IPS DF 19.7 (cell line): ENCODE results near the gene TDRD7.
"Not testable (repeated sequence)": the region's sequence is repeated elsewhere in the genome, so short reads cannot be mapped to it uniquely, and the experiment has no call there.

Experiments
- DNase-seq: peaks from one replicate; pipeline ENCODE4 v3.0.0-alpha.2; 2013; ENCODE audit warnings: low read depth, low spot score

The TDRD7 gene

DNA sequence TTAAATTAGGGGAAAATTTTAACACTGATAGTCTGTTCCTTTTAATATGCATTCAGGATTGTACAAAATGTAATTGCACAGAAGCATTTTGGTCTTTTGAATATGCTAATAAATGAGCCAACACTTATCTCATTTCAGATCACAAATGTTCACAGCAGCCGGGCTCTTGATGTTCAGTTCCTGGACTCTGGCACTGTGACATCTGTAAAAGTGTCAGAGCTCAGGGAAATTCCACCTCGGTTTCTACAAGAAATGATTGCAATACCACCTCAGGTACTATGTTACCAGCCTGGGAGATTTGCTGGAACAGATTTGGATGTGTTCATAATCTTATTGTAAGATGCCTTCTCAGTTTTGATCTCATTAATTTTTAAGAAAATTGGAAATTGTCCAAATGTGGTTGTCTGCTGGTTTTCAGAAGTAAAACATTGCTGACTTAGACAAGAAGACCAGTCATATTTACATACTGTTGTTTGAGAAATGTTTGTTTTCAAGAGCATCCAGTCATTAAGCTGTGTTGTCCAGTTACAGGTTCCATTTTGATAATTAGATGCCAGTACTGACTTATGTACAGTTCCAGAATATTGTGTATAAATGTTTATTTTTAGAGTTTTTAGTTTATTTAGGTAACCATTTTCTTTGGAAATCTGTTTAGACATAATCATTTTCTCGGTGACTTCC, 66.5 kb downstream of the TDRD7 start:
- no peak for DNase-seq

GRCh38 chr9:97479496-97480159, 67.7 kb downstream of the TDRD7 start:
- DNase-seq: no peak

GRCh38 chr9:97480174-97480573, 68.3 kb downstream of the TDRD7 start:
- DNase-seq: no peak

- DNase-seq: no peak
Measured at GRCh38 chr9:97480749-97481148, 68.9 kb downstream of the TDRD7 start.

GRCh38 chr9:97484134-97484533, 72.2 kb downstream of the TDRD7 start:
- no peak for DNase-seq

DNA sequence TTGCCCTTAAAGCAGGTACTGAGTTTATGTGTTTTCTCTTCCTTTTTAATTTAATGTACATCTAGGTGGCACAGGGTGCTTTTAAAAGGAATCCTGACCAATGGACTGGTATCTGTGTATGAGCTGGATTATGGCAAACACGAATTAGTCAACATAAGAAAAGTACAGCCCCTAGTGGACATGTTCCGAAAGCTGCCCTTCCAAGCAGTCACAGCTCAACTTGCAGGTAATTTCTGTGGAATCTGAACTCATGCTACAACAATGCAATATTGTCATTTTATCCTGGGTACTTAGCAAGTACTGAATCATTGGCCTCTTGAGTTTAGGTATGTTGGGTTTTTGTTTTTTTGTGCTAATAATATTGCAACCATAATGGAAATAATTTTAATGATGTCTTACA, 75.2 kb downstream of the TDRD7 start:
- no peak for DNase-seq

DNA sequence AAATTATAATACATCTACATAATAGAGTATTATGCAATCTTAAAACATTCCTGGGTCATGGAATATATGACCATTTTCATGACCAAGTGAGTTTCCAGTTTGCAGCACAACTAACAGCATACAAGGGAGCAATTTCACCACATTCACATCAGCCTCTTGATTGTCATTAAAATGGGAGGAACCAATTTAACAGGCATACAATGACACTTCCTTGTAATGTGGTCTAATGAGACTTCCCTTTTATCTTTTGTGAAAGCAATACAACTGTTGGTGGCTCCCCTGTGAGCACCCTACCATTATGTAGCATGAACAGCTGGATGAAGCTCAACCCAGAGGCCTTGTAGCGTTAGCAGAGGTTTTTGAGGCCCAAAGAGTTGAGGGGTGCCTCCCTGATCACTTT, 76.0 kb downstream of the TDRD7 start:
- no peak for DNase-seq

DNA sequence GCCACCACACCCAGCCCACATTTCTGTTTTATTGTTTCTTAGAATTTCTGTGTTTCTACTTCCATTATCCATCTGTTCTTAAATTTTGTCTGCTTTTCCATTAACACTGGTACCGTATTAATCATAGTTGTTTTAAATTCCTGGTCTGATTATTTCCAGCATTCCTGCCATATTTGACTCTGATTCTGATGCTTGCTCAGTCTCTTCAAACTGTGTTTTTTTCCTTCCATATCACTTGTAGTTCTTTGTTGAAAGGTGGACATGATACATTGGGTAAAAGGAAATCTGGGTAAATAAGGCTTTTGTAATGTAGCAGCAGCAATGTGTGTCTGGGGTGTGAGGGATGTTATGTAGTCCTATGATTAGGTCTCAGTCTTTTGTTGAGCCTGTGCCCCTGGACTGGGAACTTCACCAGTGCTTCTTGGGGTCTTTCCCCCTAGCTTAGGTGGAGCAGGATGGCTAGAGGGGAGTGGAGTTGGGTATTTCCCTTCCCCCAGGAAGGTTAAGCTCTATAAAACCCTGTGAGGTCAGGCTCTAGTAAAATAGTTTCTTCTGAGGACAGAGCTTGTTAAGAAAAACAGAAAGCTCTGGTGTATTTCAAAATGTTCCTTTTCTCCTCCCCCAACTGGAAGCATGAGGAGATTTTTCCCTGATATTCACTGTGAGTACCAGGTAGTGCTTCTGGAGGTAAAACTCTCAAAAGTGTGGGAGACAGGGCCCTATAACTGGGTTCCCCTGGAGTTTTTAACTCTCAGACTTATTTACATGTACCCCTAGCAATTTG, 79.5 kb downstream of the TDRD7 start:
- DNase-seq: no peak

- DNase-seq: not testable (repeated sequence)
Measured at GRCh38 chr9:97497558-97498375, 85.9 kb downstream of the TDRD7 start.

- not testable (repeated sequence) for DNase-seq
Measured at GRCh38 chr9:97498846-97499245, 87.0 kb downstream of the TDRD7 start.

DNA sequence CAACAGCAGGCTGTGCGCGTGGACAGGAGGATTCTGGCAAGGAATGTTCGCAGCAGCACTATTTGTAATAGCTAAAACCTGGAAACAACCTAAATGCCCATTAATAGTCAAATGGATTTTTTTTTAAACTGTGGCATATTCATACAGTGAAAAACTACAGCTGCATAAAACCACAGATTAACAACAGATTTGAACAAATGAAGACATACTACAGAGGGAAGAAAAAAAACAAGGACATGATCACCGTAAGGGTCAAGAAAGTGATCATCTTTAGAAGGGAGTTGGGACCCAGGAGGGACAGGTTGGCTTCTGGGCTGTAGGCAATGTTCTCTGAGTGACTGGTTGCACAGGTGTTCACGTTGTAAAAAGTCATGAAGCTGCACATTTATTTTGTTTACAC, 88.4 kb downstream of the TDRD7 start:
- DNase-seq: no peak

DNA sequence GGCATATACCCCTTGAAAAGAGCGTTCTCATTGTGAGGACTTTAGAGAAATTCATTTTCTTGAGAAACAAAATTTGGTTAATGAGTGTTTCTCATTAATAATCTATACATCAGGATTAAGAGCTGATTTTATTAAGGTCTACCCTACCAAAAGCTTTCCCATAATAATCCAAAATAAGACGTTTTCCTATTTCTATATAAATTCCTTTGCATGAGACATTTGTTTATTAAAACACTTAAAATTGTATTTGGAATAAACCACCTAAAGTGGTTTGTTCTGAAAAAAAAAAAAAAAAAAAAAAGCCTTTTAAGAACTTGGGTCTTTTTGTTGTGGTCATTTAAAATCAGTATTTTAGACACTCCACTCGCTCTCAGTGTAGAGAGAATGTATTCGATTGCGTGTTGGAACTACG, 88.9 kb downstream of the TDRD7 start:
- no peak for DNase-seq

DNA sequence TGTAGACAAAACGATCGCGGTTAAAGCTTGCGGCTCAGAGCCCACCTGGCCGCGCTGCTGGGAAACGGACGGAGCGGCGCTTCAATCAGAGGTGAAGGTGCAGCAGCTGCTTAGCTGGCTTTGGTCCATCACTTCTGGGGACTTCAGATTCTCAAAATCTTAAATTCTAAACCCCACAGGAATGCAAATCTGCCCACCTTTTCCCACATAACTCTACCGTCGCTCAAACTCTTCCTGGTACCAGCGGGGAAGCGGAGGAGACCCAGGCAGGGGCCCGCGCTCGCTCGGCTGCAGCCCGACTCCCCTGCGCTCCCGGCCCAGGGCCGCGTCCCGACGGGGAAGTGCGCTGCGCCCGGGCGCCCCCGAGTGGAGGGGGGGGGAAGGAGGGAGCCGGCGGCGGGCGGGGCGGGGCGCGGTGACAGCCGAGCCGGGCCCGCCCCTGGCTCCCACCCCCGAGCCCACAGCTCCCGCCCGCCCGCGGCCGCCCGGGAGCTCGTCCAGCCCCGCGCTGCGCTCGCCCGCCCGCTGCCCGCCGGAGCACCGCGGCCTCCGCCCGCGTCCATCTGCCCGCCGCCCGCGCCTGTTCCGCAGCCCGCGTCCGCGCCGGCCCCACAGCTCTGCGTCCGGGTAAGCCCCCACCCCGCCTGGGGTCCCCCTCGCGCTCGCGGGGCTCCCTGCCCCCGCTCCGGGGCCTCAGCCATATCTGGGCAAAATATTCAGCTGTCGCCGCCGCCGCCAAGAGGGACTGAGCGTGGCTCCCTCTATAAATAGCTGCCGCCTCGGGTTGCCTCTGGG, 89.5 kb downstream of the TDRD7 start, which contains the start of gene TMOD1:
TSS of gene TMOD1 (plus strand) at position 490 of the 795 bp plus-strand sequence. CDS start 22,523 bp downstream, outside the sequence.
- no peak for DNase-seq

DNA sequence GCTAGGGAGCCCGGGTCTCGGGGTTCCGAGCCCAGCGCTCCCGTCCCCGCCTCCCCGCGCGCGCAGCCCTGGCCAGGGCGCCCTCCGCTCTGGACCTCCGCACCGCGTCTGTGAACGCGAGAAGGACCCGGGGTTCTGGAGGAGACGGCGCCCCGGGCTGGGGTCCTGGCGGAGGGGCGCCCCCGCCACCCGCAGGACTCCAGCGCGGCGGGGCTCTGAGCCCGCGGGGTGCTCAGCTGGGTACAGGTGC, 90.0 kb downstream of the TDRD7 start:
- no peak for DNase-seq

DNA sequence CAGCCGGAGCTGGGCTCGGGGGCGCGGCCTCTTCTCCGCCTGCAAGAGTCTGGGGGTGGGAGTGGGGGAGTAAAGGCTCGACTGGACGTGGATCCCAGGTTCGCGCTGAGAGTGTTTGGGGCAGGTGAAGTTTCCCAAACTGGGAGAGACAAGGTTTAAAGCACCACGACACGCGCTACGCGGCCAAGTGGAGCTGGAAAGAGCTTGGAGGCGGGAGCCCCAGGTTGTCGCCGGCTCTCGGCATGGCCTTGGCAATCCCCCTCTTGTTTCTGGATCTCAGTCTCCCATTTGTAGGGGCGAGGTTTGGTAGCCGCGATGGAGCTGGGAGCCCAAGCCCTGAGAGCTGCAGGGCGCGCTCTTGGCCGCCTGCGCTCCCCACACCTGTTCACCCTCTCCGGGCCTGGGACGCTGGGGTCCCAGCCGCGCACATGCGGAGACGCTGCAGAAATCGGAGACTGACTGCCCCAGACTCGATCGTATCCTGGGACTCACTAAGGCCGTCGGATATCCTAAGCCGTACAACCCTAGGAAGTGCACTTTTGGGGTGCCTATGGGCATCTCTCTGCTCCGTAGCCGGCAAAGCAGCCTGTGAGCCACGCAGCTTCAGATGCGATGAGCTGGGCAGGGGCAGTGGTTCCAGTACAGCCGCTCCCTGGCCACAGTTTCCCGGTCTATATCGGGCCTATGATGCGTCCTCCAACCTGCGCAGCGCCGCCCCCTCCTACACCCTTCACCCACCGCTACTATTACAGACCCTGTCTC, 90.5 kb downstream of the TDRD7 start:
- DNase-seq: no peak

DNA sequence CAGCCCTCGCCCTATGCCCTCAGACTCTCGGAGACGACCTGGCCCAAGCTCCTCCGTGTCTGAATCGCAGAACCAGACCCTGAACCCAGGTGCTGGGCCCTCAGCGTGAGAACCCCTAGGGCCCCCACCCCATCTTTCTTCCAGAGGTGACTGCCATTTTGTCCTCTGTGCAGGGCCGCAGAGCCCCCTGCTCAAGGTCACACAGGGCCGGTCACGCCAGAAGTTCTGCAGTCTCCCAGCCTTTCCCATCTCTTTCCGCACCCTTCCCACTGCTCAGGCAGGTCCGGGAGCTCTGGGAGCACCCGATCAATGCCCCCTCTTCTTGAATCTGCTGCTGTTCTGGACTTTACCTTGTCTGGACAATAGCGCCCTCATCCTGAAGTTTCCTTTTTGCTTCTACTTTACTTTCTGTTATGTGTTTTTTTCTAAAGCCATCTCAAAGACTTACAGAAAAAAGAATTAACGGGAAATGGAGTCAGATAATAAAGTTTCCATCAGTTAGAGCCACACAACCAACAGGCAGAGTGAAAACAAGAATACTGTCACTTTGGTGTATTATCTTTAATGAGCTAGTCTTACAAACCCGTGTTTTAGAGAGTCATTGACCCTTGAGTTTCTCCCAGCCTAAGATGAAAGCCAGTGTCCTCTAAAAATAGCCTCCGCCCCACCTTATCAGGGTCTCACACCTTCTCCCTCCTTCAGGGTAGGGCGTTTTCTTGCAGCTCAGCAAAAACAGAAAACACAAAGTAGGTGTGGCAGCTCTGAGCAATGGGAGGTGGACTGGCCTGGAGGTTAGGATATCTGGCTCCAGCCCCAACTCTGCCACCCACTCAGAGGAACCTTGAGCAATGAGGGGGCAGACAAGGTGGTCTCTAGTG, 91.3 kb downstream of the TDRD7 start:
- DNase-seq: no peak

- no peak for DNase-seq
Measured at GRCh38 chr9:97503862-97504210, 91.9 kb downstream of the TDRD7 start.

- DNase-seq: no peak
Measured at GRCh38 chr9:97504381-97505216, 92.7 kb downstream of the TDRD7 start.

- DNase-seq: no peak
Measured at GRCh38 chr9:97505845-97506244, 93.9 kb downstream of the TDRD7 start.
